ENCODE data around the gene SAFB.

DNA sequence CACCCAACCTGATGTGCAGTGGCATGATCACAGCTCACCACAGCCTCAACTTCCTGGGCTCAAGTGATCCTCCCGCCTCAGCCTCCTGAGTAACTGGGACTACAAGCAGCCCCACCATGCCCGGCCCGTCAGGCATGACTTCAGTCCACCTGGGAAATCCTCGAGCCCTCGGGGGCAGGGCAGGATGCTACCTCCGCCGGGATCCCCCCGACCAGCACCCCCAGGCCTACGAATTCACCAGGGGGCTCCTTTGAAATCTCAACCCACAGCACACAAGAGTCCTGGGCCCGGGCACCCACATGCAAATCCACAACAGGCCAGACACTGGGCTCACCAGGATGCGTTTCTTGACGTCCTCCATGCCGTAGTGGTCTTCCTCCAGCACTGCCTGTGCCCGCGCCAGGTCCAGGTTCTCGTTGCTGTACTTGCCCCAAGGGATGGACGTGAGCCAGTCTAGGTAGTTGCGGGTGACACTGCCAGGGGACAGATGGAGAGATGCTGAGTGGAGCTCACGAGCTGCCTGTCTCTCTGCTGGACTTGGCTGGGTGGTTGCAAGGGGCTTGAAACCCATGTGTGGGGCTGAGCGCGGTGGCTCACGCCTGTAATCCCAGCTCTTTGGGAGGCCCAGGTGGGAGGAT lies 77.7 kb downstream of the SAFB start:
- no peak for TF ChIP-seq CTCF (IDR thresholded peaks at IDR 0.05; ENCODE audit: low read depth, low read length)
- no peak for TF ChIP-seq EZH2phosphoT487 (IDR thresholded peaks at IDR 0.05; ENCODE audit: low read depth)
